Measurements from ENCODE around the gene BICDL1.

DNA sequence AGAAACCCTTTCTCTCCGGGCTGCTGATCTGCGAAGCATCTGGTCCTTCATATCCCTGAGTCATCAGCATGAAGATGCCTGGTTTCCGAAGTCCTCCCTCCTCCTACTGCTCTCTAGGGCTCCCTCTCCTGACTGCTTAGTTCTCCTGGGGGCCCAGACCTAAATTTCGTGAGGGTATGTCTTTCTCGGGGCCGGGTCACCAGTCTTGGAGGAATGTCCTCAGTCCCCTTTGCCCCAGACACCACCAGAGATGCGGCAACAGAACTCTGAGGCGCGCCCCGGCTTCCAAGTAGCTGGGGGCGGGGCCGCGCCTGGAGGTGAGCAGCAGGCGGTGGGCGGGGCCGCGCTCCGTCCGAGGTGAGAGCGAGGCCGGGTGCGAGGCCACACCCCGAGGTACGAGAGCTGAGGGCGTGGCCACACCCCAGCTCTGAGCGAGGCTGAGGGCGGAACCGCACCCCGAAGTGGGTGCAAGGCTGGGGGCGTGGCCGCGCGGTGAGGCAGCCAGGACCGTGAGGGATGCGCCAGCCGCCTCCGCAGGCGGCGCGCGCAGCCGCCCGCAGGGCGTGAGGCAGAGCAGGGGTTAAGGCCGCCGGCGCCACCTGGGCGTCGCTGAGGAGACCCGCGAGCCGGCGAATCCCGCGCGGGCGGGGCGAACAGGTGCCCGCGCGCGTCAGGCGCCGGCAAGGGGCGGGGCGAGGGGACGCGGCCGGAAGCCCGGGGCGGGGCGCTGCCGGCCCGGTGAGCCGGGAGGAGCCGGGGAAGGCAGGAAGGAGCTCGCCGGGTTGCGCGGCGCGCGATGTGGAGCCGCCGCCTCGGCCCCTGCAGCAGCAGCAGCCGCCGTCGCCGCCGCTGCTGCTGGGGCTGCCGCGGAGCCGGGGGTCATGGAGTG, at the start of gene BICDL1:
- TF ChIP-seq, protein P1, sequence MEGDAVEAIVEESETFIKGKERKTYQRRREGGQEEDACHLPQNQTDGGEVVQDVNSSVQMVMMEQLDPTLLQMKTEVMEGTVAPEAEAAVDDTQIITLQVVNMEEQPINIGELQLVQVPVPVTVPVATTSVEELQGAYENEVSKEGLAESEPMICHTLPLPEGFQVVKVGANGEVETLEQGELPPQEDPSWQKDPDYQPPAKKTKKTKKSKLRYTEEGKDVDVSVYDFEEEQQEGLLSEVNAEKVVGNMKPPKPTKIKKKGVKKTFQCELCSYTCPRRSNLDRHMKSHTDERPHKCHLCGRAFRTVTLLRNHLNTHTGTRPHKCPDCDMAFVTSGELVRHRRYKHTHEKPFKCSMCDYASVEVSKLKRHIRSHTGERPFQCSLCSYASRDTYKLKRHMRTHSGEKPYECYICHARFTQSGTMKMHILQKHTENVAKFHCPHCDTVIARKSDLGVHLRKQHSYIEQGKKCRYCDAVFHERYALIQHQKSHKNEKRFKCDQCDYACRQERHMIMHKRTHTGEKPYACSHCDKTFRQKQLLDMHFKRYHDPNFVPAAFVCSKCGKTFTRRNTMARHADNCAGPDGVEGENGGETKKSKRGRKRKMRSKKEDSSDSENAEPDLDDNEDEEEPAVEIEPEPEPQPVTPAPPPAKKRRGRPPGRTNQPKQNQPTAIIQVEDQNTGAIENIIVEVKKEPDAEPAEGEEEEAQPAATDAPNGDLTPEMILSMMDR (conservative IDR thresholded peaks at IDR 0.05; ENCODE audit: low read length), result peak; percentile 50
- TF ChIP-seq EZH2phosphoT487 (IDR thresholded peaks at IDR 0.05; ENCODE audit: borderline replicate concordance), result no peak
